HG03039 (cell line): ENCODE data around the gene KCNG2.

ENCODE experiments used
- ATAC-seq: cut with Tn5 transposase; IDR thresholded peaks from one replicate; pipeline ENCODE4 v1.9.1; 2021; ENCODE audit warnings: mild to moderate bottlenecking, moderate library complexity; ENCODE audit not compliant: unreplicated experiment

The KCNG2 gene

DNA sequence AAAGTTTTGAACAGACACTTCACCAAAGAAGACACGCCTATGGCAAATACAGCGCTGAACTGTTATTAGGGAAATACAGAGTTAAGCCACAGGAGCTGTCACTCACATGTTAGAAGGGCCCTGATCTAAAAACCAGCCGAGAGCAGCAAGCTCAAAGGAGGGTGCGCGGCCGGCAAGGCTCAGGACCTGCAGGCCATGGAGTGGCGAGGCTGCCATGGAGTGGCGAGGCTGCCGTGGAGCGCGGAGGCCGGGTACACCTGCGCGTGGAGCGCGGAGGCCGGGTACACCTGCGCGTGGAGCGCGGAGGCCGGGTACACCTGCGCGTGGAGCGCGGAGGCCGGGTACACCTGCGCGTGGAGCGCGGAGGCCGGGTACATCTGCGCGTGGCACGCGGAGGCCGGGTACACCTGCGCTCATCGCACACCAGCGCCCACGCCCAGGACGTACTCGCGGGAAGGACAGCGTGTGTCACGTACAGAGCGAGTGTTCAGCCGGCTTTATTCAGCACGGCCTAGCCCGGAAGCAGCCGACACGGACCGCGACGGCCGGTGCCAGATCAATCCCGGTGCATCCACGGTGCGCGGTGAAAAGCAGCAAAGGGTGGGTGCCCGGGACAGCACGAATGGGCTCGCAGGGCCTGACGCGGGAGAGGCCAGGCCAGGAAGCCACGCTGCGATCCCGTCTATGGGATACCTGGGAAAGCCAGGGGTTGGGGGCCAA lies 84.9 kb downstream of the KCNG2 start:
- ATAC-seq: no peak

GRCh38 chr18:79883461-79884293 lies 85.9 kb downstream of the KCNG2 start:
- ATAC-seq: no peak

- no peak for ATAC-seq
Measured at GRCh38 chr18:79884294-79884962, 86.7 kb downstream of the KCNG2 start.

DNA sequence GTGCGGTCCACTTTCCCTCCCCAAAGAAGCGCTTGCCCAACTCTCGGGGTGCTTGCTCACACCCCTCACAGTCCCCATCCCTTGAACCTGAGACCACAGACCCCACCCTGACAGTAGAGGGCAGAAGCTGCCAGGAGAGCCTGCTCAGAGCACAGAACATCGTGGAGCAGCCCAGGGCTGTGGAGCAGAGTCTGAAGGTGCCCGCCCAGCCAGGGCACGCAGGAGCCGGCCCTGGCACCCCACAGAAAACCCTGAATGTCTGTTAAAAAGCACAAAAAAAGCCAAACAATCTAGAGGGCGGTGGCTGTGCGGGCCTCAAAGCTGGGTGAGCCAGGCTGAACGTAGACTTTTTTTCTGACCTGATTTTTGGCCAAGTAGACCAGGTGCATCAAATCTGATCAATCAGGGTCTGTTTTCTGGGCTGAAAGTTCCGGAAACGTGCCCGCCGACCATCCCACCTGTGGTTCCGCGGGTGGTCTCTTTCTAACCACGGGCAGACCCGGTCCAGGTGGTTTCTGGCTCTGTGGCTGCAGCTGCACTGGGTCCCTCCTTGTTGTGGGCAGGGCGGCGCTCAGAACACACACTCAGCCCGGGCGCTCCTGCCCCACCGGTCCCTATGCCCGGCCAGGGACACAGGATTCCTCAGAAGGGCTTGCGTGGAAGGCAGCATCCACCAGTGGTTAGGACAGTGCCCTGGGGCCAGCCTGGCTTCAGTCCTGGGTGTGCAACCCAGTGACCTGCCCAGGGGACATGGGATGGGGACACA lies 87.4 kb downstream of the KCNG2 start:
- no peak for ATAC-seq

GRCh38 chr18:79887181-79888000 lies 89.7 kb downstream of the KCNG2 start:
- no peak for ATAC-seq

GRCh38 chr18:79888016-79888415 lies 90.3 kb downstream of the KCNG2 start:
- no peak for ATAC-seq

DNA sequence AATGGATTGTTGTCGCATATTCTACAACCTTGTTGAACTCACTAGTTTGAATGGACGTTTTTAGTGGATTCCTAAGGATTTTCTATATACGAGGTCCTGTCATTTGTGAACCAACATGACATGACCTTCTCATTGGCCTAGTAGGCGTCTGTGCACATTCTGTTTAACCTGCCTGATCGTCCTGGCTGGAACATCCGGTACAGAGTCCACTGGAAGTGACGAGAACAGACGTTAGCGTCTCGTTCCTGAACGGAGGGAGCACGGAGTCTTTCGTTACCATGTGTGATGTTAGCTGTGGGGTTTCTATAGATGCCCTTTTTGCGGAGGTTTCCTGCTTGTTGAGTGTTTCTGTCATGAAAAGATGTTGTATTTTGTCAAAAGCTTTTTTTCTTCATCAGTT lies 91.8 kb downstream of the KCNG2 start:
- no peak for ATAC-seq

DNA sequence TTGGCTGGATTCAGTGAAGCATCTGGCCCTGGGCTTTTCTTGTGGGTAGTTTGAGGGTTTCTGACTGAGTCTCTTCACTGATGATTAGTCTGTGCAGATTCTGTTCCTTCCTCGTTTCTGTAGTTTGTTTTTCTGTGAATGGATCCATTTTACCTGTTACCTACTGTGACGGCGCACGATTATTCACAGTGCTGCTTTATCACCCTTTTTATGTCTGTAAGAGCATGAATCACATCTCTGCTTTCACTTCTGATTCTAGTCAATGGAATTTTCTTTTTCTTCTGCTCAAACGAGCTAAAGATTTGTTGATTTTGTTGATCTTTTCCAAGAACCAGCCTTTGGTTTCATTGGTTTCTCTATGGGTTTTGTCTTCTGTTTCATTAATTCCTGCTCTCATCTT lies 92.9 kb downstream of the KCNG2 start:
- ATAC-seq: no peak

DNA sequence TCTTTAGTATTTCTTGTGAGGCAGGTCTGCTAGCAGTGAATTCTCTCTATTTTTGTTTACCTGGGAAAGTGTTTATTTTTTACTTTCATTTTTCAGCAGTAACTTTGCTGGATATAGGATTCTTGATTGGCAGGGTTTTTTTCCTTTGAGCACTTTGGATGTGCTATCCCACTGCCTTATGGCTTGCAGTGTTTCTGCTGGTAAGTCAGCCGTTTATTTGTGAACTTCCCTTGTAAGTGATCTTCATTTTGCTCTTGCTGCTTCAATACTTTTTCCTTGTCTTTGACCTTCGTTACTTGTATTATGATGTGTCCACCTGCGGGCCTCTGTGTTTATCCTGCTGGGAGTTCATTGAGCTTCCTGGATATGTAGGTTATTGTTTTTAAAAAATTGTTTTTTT lies 99.0 kb downstream of the KCNG2 start:
- no peak for ATAC-seq

GRCh38 chr18:79897940-79898625 lies 100.3 kb downstream of the KCNG2 start:
- ATAC-seq: no peak

- no peak for ATAC-seq
Measured at GRCh38 chr18:79898952-79899608, 101.3 kb downstream of the KCNG2 start.

- ATAC-seq: no peak
Measured at GRCh38 chr18:79899609-79900445, 102.1 kb downstream of the KCNG2 start.

DNA sequence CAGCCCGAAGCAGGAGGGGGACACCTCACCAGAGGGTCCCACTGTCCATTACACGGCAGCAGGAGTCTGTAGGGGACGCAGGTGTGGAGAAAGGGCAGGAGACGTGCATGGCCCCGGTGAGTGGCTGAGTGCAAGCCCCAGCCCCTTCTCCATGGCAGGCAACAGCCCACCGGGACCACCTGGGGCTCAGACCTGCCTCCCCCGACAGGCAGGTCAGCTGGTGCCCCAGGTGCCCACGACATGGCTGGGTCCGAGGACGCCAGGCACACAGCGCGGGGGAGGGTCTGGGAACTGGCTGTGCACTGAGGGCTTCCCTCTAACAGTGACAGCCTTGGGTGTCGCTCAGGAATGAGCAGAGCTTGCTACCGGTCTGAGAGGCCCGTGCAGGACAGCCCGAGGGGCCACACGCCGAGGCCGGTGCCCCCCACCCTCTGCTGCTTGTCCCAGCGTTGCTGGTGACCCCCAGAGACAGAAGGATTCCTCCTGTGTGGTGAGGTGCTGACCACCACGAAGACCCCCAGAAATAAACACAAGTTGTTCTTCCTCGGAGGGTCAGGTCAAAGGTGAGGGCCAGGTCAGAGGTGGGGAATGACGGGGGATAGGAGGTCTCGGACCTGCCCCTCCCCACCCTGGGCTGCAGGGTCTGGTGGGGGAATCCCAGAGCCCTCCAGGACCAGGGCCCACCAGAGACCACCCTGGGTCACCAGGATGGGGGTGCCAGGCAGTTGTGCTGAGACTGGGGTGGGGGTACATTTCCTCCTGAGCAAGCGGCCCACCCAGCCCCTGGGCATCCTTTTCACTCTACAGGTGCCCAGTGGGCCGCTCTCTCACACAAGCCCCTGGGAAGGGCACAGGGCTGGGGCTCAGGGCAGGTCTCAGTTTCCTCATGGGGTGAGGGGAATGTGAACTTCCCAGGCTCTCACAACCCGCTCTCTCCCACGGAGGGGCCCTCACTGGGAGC lies 103.2 kb downstream of the KCNG2 start:
- ATAC-seq: no peak

DNA sequence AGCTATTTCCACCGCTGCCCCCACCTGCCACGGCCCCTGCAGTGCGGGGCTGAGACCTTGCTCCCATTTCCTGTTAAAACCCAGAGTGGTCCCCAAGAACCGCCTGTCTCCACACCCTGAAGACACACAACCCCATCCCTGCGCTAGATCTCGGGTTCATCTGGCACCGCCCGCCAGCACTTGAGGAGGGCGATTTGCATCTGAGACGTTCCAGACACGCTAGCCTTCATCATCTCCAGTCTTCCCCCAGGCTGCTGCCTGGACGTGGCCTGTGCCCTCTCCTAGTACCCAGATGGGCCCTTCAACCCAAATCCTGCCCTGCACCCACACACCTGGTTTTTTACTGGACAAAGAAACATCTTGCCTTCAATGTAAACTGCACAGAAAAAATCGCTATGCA lies 103.9 kb downstream of the KCNG2 start:
- ATAC-seq: no peak

DNA sequence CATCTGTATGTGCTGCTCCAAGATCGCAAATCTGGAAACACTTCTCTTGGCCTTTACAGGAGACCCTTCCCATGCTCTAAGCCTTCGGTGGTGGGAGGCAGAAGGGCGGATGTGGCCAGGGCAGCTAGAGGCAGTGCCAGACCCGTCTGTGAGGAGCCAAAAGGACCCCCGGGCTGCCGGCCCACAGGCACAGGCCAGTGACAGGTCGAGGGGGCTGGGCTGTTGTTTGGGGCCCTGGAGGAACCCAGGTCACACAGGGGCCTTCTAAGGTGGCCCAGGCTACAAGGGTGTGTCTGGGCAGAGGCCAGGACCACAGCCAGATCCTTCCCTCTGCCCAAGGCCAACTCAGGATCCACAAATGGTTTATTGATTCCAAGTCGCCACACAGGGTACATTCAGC lies 104.3 kb downstream of the KCNG2 start:
- no peak for ATAC-seq

- no peak for ATAC-seq
Measured at GRCh38 chr18:79902640-79903039, 104.9 kb downstream of the KCNG2 start.

DNA sequence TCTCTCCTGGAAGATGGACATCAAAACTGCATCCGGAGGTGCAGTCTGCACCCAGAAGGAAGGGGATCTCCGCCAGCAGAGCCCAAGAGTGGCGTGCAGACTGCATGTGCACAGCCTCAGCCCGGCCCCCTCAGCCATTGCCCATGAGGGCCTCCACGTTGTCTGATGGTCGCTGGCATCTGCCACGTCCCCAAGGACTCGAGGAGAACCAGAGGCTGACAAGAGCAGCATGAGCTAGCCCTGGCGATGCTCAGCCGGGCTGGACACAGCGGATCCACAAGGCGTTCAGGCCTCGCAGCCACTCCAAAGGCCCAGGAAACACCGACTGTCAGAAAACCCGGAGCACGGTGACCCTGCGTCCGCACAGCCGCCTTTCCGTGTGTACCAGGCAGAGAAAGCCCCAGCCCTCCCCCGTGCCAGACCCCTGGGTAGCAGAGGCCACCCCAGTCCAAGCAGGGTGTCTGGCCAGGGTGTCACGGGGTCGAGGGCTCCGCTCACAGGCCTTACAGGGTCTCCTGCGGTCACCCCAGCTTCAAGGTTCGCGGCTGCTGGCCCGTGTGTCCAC lies 105.4 kb downstream of the KCNG2 start:
- no peak for ATAC-seq
